T47D (cell line): ENCODE data around the gene BEND5.

ENCODE experiments used
- DNase-seq, 2 experiments: peaks; one replicate each; pipeline versions ENCODE4 v3.0.0 to v3.0.0-alpha.2; 2011 to 2012; ENCODE audit warnings: low read depth in 1 of 2, low spot score in 1 of 2
- JUND ChIP-seq: IDR thresholded peaks from 2 replicates; pipeline ENCODE4 v1.6.1; 2012; ENCODE audit warnings: low read depth
- in situ Hi-C: cut with HindIII; loops from 2 replicates; pipeline ENCODE4 v1.10.0; 2016; ENCODE audit warnings: low sequenced_read_pairs, low pct_unique_long_range_greater_than_20kb

BEND5 gene

GRCh38 chr1:48789903-48790302, 13.2 kb upstream of the BEND5 start:
- in situ Hi-C loops = no loop called here

GRCh38 chr1:48785869-48786268, 9.2 kb upstream of the BEND5 start:
- DNase-seq = no peak
- in situ Hi-C loops = no loop called here
- TF ChIP-seq JUND = no peak

More at GRCh38 chr1:48789903-48790302, 13.2 kb upstream of the BEND5 start:
- no peak for DNase-seq
- TF ChIP-seq JUND = no peak

DNA sequence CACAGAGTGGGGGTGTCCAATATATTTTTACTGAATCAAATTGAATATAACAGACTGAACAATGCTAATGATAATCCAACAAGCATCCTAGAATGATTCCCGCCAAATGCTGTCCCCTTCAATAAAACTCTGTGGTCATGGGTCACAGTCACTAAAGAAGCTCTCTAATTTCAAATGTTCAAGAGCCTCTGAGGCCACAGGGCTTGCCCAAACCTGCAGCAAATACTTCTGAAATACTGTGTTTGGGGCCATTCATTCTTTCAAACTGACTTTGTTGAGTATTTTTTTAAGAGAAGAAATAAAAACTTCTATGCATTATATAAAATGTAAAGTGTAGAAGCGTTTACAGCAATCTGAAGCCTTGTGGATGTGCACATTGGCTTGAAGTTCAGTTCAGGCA, 7.6 kb upstream of the BEND5 start:
- DNase-seq = no peak
- in situ Hi-C loops = no loop called here
- TF ChIP-seq JUND = no peak

GRCh38 chr1:48777219-48777895, 666 bp upstream of the BEND5 start:
- in situ Hi-C loops = no loop called here
- no peak for TF ChIP-seq JUND
- no peak for DNase-seq

DNA sequence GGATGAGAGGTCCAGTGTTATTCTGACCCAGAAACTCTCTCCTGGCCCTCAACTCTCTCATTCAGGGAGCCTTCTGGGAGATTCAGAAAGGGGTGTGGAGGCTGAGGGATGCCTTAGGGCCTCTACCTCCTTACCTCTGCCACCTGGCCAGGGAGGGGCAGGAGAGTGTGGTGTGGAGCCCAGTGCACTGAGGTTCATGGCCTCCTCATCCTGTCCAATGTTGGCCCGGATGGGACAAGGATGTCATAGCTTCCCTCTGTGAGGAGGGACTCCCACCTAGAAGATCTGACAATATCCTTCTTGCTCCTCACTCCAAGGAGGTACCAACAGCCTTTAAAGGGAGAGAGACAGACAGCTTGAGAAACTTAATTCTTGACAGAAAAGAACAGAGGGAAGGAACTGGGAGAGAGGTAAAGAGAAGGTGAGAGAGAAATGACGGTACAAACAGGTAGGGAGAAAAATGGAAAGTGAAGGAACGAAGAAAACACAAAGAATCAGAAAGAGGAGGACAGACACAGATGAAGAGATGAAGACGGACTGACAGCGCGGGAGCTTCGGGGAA, 779 bp downstream of the BEND5 start:
- no peak for DNase-seq
- in situ Hi-C loops = no loop called here
- TF ChIP-seq JUND = no peak

GRCh38 chr1:48773133-48773532, 3.6 kb downstream of the BEND5 start:
- DNase-seq = no peak
- in situ Hi-C loops = no loop called here
- no peak for TF ChIP-seq JUND

- TF ChIP-seq JUND = no peak
- no peak for DNase-seq
- in situ Hi-C loops = no loop called here
Measured at GRCh38 chr1:48772211-48772610, 4.5 kb downstream of the BEND5 start.

DNA sequence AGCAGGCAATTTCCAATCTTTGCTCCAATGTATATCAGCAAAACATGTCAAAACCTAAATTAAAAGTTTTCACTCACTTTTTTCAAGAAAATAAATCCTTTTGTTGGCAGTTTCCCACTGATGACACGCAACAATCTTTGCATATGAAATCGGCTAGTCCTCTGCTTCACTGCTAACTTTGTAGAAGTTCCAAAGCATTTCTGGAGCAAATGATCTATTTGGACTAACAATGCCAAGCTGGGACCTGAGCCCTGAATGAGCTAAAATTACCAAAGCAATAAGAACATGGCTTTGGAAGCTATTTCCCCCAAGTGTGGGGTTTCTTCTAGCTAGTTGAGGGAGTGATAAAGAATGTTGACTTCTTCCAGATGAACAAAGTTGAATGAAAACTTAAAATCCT, 5.1 kb downstream of the BEND5 start:
- no peak for DNase-seq
- in situ Hi-C loops = no loop called here
- no peak for TF ChIP-seq JUND

DNA sequence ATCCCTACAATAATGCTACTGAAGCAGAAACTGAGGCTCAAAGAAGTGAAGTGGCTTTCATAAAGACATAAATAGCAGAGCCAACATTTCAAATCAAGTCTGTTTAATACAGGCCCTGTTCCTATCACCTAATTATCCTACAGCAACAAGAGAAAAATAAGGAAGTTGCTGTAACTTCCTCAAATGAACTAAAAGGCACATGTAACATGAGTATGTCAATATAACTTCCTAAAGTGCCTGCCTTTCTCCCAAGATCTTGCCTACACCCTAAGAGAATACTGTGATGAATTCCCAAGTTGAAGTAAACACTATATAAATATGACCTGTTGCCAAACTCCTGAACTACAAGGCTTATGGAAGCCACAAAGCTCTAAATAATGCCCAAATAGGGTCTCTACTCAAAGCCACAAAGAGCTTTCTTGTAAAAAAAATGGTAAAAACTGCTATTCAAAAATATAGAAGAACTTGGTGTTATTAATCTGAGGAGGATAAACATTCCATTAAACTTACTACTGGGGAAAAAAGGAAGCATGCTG, 8.6 kb downstream of the BEND5 start:
- in situ Hi-C loops = no loop called here
- DNase-seq = no peak
- no peak for TF ChIP-seq JUND

- no peak for DNase-seq
- no peak for TF ChIP-seq JUND
- in situ Hi-C loops = no loop called here
Measured at GRCh38 chr1:48765335-48765734, 11.4 kb downstream of the BEND5 start.

DNA sequence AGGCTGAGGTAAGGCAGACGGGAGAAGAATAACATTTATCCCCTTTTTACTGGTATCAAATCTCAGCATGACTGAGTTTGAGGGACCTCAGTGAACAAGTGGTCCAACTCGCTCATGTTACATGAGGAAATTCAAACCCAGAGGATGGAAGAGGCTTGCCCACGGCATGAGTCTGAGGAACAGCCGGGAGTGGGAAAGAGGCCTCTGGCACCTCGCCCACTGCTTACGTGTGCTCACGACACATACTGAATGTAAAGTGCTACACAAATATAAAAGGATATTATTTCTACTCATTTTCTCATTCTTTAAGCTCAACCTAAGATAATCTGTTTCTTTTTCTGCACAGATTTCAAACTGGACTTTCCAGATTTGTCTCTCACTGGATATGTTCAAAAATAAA, 14.7 kb downstream of the BEND5 start:
- in situ Hi-C loops = no loop called here
- no peak for DNase-seq
- no peak for TF ChIP-seq JUND

DNA sequence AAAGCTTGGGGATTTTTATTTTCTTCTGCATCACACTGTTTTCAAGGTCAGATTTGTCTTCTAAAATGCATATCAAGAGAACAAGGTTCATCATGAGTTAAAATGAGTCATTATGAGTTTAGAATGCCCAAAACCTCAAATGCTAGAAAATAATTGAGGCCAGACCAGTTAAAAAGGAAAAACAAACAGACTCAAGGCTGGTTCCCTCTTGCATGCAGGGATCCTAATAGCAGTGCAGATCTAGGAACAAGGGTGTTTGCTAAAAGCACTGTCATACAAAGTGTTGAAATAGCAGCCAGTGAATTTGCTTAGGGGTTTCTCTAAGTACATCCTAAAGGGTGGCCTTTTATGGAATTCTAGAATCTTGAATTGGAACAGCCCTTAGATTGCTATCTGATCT, 15.3 kb downstream of the BEND5 start:
- no peak for DNase-seq
- in situ Hi-C loops = no loop called here
- TF ChIP-seq JUND = no peak

- in situ Hi-C loops = no loop called here
- no peak for DNase-seq
- TF ChIP-seq JUND = no peak
Measured at GRCh38 chr1:48760857-48761256, 15.8 kb downstream of the BEND5 start.

DNA sequence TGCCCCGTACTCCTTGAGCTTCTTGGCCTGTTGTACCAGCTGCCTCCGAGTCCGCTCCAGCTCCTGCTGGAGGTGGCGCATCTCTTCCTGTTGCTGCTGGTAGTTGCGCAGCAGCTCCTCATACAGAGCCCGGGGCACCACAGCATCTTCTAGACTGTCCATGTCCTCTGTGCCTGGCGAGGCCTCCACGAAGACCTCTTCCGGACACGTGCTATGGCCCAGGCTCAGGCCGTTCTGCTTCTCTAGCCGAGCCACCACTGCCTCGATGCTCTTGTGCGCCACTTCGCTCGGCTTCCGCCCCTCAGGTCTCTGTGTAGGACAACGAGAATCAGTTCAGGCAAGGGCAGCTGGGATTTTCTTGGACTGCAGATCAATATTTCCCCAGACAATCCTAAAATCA, 17.7 kb downstream of the BEND5 start:
- in situ Hi-C loops = no loop called here
- DNase-seq = no peak
- TF ChIP-seq JUND = no peak
